HCT116 (cell line): ENCODE results near the gene CTIF.

Source experiments
- CTCF ChIP-seq, 3 experiments: fragments of 200-600 bp in 1 of 3; sonication (generic) in 1 of 3; IDR thresholded peaks in 2 of 3; conservative IDR thresholded peaks in 1 of 3; 2 replicates each; pipeline ENCODE4 v1.5.1; 2012 to 2017; ENCODE audit warnings: low read depth in 2 of 3, low read length in 2 of 3, antibody characterized with exemption in 1 of 3, borderline replicate concordance in 1 of 3, control low read depth in 1 of 3, mild to moderate bottlenecking in 1 of 3, mixed read lengths in 1 of 3, mixed run types in 1 of 3, moderate library complexity in 1 of 3; ENCODE audit not compliant: insufficient read depth in 1 of 3
- EZH2 ChIP-seq: fragments of 200-600 bp; sonication (generic); IDR thresholded peaks from 2 replicates; pipeline ENCODE4 v1.6.1; 2017; ENCODE audit warnings: antibody characterized with exemption, mixed run types
- POLR2A ChIP-seq: IDR thresholded peaks from 2 replicates; pipeline ENCODE4 v1.7.0; 2011; ENCODE audit warnings: borderline replicate concordance; ENCODE audit not compliant: insufficient read depth, insufficient read length; ENCODE audit errors: extremely low read depth
- POLR2AphosphoS5 ChIP-seq: IDR thresholded peaks from 2 replicates; pipeline ENCODE4 v1.6.1; 2011; ENCODE audit warnings: mild to moderate bottlenecking, low read depth, low read length, moderate library complexity
- RAD21 ChIP-seq: IDR thresholded peaks from 2 replicates; pipeline ENCODE4 v1.6.1; 2012; ENCODE audit warnings: low read depth, mild to moderate bottlenecking
- SIN3A ChIP-seq: IDR thresholded peaks from 2 replicates; pipeline ENCODE4 v1.6.1; 2012; ENCODE audit warnings: low read depth
- SP1 ChIP-seq: IDR thresholded peaks from 2 replicates; pipeline ENCODE4 v1.6.1; 2012; ENCODE audit warnings: low read depth

- no peak for TF ChIP-seq CTCF (IDR thresholded peaks at IDR 0.05 in 2 of 3, conservative IDR thresholded peaks at IDR 0.05 in 1 of 3; ENCODE audit: borderline replicate concordance in 1 of 3, insufficient read depth in 1 of 3, low read depth in 2 of 3, low read length in 2 of 3)
- TF ChIP-seq POLR2A: no peak
- TF ChIP-seq POLR2AphosphoS5: no peak
- TF ChIP-seq SP1: no peak
- TF ChIP-seq SIN3A: no peak
- no peak for TF ChIP-seq EZH2
- no peak for TF ChIP-seq RAD21
Measured at GRCh38 chr18:48725562-48725961, 186.7 kb downstream of the CTIF start.
